Activated CD4-positive, alpha-beta T cell treated with anti-CD3 and anti-CD28 coated beads for 36 hours (primary cell): ENCODE data around the gene YY1. TPM values are rescaled to one million over a fixed set of nuclear protein-coding genes. Genes with fewer than 3 reads are reported as not detected.
"Not testable (repeated sequence)": the region's sequence is repeated elsewhere in the genome, so short reads cannot be mapped to it uniquely, and the experiment has no call there.

Source experiments
- ATAC-seq: fragments of 200-7000 bp; cut with Tn5 transposase; one replicate; pipeline ENCODE4 v1.10.0; 2021; ENCODE audit warnings: mild to moderate bottlenecking, moderate library complexity
- CTCF ChIA-PET: fragments of 350-600 bp; sonication (Branson Sonifier 250); formaldehyde crosslinking; loops from one replicate; lab custom pipeline; 2021; ENCODE audit warnings: antibody characterized with exemption; lab: Charles Lee
- POLR2A ChIA-PET: fragments of 350-600 bp; sonication (Branson Sonifier 250); formaldehyde crosslinking; loops from one replicate; lab custom pipeline; 2021; ENCODE audit warnings: antibody characterized with exemption, inconsistent platforms; lab: Charles Lee
- DNase-seq: peaks from one replicate; pipeline ENCODE4 v3.0.0-alpha.2; 2020
- H3K27ac Mint-ChIP-seq: one replicate; pipeline ENCODE4 v1.8.0; 2021; ENCODE audit warnings: mixed read lengths
- H3K27me3 Mint-ChIP-seq: one replicate; pipeline ENCODE4 v1.8.0; 2021; ENCODE audit warnings: mixed read lengths
- H3K36me3 Mint-ChIP-seq: one replicate; pipeline ENCODE4 v1.8.0; 2021; ENCODE audit warnings: low read depth, mixed read lengths
- H3K4me1 Mint-ChIP-seq: one replicate; pipeline ENCODE4 v1.8.0; 2021; ENCODE audit warnings: mixed read lengths
- H3K4me3 Mint-ChIP-seq: one replicate; pipeline ENCODE4 v1.8.0; 2021; ENCODE audit warnings: mild to moderate bottlenecking, moderate library complexity, mixed read lengths
- H3K9me3 Mint-ChIP-seq: one replicate; pipeline ENCODE4 v1.8.0; 2021; ENCODE audit warnings: low read depth, mixed read lengths
- intact Hi-C, 2 experiments: fragments of 100-400 bp; cut with DNase I in 1 of 2; cut with micrococcal nuclease in 1 of 2; formaldehyde crosslinking; loops; one replicate each; pipeline versions ENCODE4 v1.14.2 to v1.15.1; 2022 to 2024; cut with DNase I, micrococcal nuclease
- total RNA-seq, 2 experiments: library from RNA; stranded (reverse); gene quantifications; one replicate each; pipeline ENCODE4 v1.2.3, GENCODE V29; 2021

Gene YY1
- total RNA-seq, 2 experiments from 2014 or later, result 99.7 to 104 TPM

GRCh38 chr14:100202712-100203111 is 36.2 kb upstream of the YY1 start:
- no peaks in the 10 kb centered on the region for H3K9me3 Mint-ChIP-seq
- DNase-seq, result no peak
- no peaks in the 10 kb centered on the region for H3K36me3 Mint-ChIP-seq
- H3K27me3 Mint-ChIP-seq, result no peaks in the 10 kb centered on the region
- H3K27ac Mint-ChIP-seq, result no peak overlapping the region
- POLR2A ChIA-PET, result no interaction called here
- no peak for ATAC-seq
- H3K4me1 Mint-ChIP-seq, result no peaks in the 10 kb centered on the region
- no peak overlapping the region for H3K4me3 Mint-ChIP-seq
- CTCF ChIA-PET, result interaction anchor here (1.3 to 5.9 kb wide), 2 partner anchors 10 to 173 kb away, joined by 5 to 36 read pairs; a partner anchor contains a TSS
- intact Hi-C loops, result no loop called here

DNA sequence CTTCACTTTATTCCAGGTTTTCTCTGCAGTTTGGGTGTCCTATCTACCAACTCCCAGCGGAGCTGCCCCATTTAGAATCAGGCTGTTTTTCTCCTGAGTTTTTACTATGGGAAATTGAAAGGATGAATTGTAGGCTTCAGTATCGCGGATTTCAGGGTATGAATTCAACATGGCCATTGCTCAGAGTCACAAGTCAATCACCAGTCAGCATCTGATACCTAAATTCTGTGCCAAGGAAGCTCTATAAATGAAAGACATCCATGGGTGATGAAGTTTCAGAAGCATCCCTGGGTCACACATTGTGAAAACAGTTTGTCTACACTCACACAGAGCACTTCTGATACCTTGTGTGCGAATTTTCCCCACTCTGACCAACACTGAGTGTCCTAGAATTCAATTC is 35.8 kb upstream of the YY1 start:
- Mint-ChIP-seq H3K9me3 (no peaks in the 10 kb centered on the region), H3K36me3 (no peaks in the 10 kb centered on the region), H3K4me1 (no peaks in the 10 kb centered on the region), H3K4me3 (no peak overlapping the region), H3K27ac (no peak overlapping the region), H3K27me3 (no peaks in the 10 kb centered on the region)
- no peak for ATAC-seq
- DNase-seq, result no peak
- intact Hi-C loops, result no loop called here
- CTCF ChIA-PET, result interaction anchor here (1.3 to 5.9 kb wide), 2 partner anchors 10 to 172 kb away, joined by 5 to 36 read pairs; a partner anchor contains a TSS
- POLR2A ChIA-PET, result no interaction called here

- DNase-seq (no peak), ATAC-seq (peak; percentile 51)
- Mint-ChIP-seq H3K27me3 (no peaks in the 10 kb centered on the region), H3K9me3 (no peaks in the 10 kb centered on the region), H3K4me3 (no peak overlapping the region), H3K4me1 (no peaks in the 10 kb centered on the region), H3K27ac (no peak overlapping the region), H3K36me3 (no peaks in the 10 kb centered on the region)
- intact Hi-C loops, result no loop called here
- ChIA-PET POLR2A (no interaction called here), CTCF (interaction anchor here (0.6 to 5.9 kb wide), 5 partner anchors 11 to 171 kb away, joined by 3 to 36 read pairs (median 3); a partner anchor contains a TSS)
Measured at GRCh38 chr14:100203962-100204834, 34.7 kb upstream of the YY1 start.

GRCh38 chr14:100204835-100205167 is 34.1 kb upstream of the YY1 start:
- H3K27me3 Mint-ChIP-seq, H3K9me3 Mint-ChIP-seq, H3K27ac Mint-ChIP-seq, intact Hi-C loops, POLR2A ChIA-PET, DNase-seq, ATAC-seq, H3K36me3 Mint-ChIP-seq, H3K4me1 Mint-ChIP-seq, H3K4me3 Mint-ChIP-seq: not testable (repeated sequence)
- CTCF ChIA-PET, result interaction anchor here (0.6 to 5.9 kb wide), 3 partner anchors 12 to 70 kb away, joined by 3 to 36 read pairs (median 3); no protein-coding TSS in a partner anchor

GRCh38 chr14:100207588-100207987 is 31.4 kb upstream of the YY1 start:
- H3K4me3 Mint-ChIP-seq, ATAC-seq, H3K4me1 Mint-ChIP-seq, H3K27ac Mint-ChIP-seq, intact Hi-C loops, H3K9me3 Mint-ChIP-seq, POLR2A ChIA-PET, H3K27me3 Mint-ChIP-seq, H3K36me3 Mint-ChIP-seq: not testable (repeated sequence)
- CTCF ChIA-PET, result interaction anchor here (5.9 kb wide), 1 partner anchor 15 kb away, joined by 36 read pairs; no protein-coding TSS in a partner anchor
- peak; percentile 29 for DNase-seq

- intact Hi-C loops, H3K27ac Mint-ChIP-seq, ATAC-seq, H3K36me3 Mint-ChIP-seq, DNase-seq, H3K27me3 Mint-ChIP-seq, H3K9me3 Mint-ChIP-seq, H3K4me3 Mint-ChIP-seq: not testable (repeated sequence)
- ChIA-PET CTCF (interaction anchor here (0.6 to 5.9 kb wide), 2 partner anchors 15 to 52 kb away, joined by 4 to 36 read pairs; no protein-coding TSS in a partner anchor), POLR2A (interaction anchor here (0.6 kb wide), 1 partner anchor 996 kb away, joined by 3 read pairs; no protein-coding TSS in a partner anchor)
- peaks cover 12% of the 10 kb centered on the region for H3K4me1 Mint-ChIP-seq
Measured at GRCh38 chr14:100208136-100208535, 30.8 kb upstream of the YY1 start.

DNA sequence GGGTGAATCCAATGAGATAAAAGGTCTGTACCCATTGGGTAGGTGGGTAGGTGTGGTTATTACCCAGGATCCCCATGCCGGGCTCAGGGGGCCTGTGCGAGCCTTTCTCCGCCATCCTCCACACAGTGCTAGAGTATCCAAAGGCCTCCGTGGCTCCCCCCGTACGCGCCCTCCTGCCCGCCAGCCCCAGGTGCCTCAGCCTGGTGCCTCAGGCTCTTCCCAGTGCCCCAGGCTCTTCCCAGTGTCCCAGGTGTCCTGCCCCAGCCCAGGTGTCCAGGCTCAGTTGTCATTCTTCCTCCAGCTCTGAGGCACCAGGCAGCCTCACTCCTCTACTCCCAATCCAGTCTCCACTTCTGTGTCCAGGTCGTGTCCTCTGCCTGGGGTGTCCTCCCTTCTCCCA is 27.6 kb upstream of the YY1 start:
- H3K36me3 Mint-ChIP-seq, result no peaks in the 10 kb centered on the region
- H3K27ac Mint-ChIP-seq, result no peak overlapping the region
- intact Hi-C loops, result no loop called here
- H3K4me3 Mint-ChIP-seq, result no peak overlapping the region
- peaks cover 23% of the 10 kb centered on the region for H3K4me1 Mint-ChIP-seq
- H3K9me3 Mint-ChIP-seq, result no peaks in the 10 kb centered on the region
- ChIA-PET CTCF (interaction anchor here (0.6 to 3.1 kb wide), 4 partner anchors 18 to 146 kb away, joined by 3 to 18 read pairs (median 4); no protein-coding TSS in a partner anchor), POLR2A (interaction anchor here (0.6 kb wide), 1 partner anchor 37 kb away, joined by 8 read pairs; no protein-coding TSS in a partner anchor)
- H3K27me3 Mint-ChIP-seq, result no peaks in the 10 kb centered on the region
- ATAC-seq (no peak), DNase-seq (no peak)

DNA sequence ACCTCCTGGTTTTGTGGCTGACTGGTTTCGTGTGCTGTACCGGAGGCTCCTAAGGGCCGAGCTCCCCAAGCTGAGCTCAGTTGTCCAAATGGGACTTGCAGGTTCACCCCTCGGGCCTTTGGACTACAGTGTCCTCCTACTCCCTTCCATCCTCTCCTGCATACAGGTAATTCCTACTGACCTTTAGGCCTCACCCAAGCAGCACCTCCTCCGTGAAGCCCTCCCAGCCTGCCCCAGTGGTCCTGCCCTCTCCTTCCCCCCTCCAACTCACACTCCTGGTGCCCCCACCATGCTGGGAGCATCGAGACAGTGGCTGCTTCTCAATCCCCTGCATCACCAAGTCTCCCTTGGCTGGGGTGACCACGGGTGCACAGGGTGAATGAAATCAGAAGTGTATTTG is 27.1 kb upstream of the YY1 start:
- peak; percentile 27 for DNase-seq
- ATAC-seq, result no peak
- CTCF ChIA-PET, result interaction anchor here (1.1 to 3.1 kb wide), 2 partner anchors 18 to 125 kb away, joined by 3 to 18 read pairs; no protein-coding TSS in a partner anchor
- intact Hi-C loops, result no loop called here
- H3K36me3 Mint-ChIP-seq, result no peaks in the 10 kb centered on the region
- H3K27ac Mint-ChIP-seq, result no peak overlapping the region
- peaks cover 23% of the 10 kb centered on the region for H3K4me1 Mint-ChIP-seq
- H3K9me3 Mint-ChIP-seq, result no peaks in the 10 kb centered on the region
- POLR2A ChIA-PET, result interaction anchor here (0.7 to 0.9 kb wide), 2 partner anchors 10 to 166 kb away, joined by 4 to 5 read pairs; no protein-coding TSS in a partner anchor
- no peaks in the 10 kb centered on the region for H3K27me3 Mint-ChIP-seq
- H3K4me3 Mint-ChIP-seq, result no peak overlapping the region

GRCh38 chr14:100212476-100213333 is 26.2 kb upstream of the YY1 start:
- Mint-ChIP-seq H3K36me3 (no peaks in the 10 kb centered on the region), H3K27ac (peak overlapping the region; percentile 85), H3K27me3 (no peaks in the 10 kb centered on the region), H3K4me1 (peaks cover 23% of the 10 kb centered on the region), H3K9me3 (no peaks in the 10 kb centered on the region), H3K4me3 (peak overlapping the region; percentile 79)
- intact Hi-C loops, result no loop called here
- ChIA-PET CTCF (interaction anchor here (0.6 to 3.1 kb wide), 3 partner anchors 9 to 55 kb away, joined by 3 to 18 read pairs (median 7); no protein-coding TSS in a partner anchor), POLR2A (interaction anchor here (0.6 to 0.9 kb wide), 2 partner anchors 9 to 728 kb away, joined by 3 to 5 read pairs; no protein-coding TSS in a partner anchor)
- no peak for ATAC-seq
- peak; percentile 28 for DNase-seq

- Mint-ChIP-seq H3K27ac (peak overlapping the region; percentile 85), H3K9me3 (no peaks in the 10 kb centered on the region), H3K4me1 (peaks cover 23% of the 10 kb centered on the region), H3K27me3 (no peaks in the 10 kb centered on the region), H3K36me3 (no peaks in the 10 kb centered on the region), H3K4me3 (peak overlapping the region; percentile 79)
- DNase-seq (no peak), ATAC-seq (no peak)
- CTCF ChIA-PET, result interaction anchor here (1.5 to 3.4 kb wide), 3 partner anchors 8 to 20 kb away, joined by 7 to 18 read pairs (median 16); no protein-coding TSS in a partner anchor
- POLR2A ChIA-PET, result interaction anchor here (0.6 kb wide), 1 partner anchor 729 kb away, joined by 3 read pairs; no protein-coding TSS in a partner anchor
- intact Hi-C loops, result no loop called here
Measured at GRCh38 chr14:100213587-100213955, 25.4 kb upstream of the YY1 start.
